GM18499 (cell line): ENCODE measurements around the gene ARMC9.
"Not testable (repeated sequence)": the region's sequence is repeated elsewhere in the genome, so short reads cannot be mapped to it uniquely, and the experiment has no call there.

Experiments used
- ATAC-seq: cut with Tn5 transposase; IDR thresholded peaks from one replicate; pipeline ENCODE4 v1.9.1; 2021; ENCODE audit warnings: moderate number of reproducible peaks; ENCODE audit not compliant: insufficient read depth, unreplicated experiment

ARMC9 gene

GRCh38 chr2:231304259-231304658 is 105.8 kb downstream of the ARMC9 start:
- not testable (repeated sequence) for ATAC-seq

GRCh38 chr2:231305221-231305620 is 106.8 kb downstream of the ARMC9 start:
- no peak for ATAC-seq

GRCh38 chr2:231306791-231307393 is 108.5 kb downstream of the ARMC9 start:
- no peak for ATAC-seq

GRCh38 chr2:231308219-231308618 is 109.8 kb downstream of the ARMC9 start:
- ATAC-seq, result no peak

- no peak for ATAC-seq
Observed at GRCh38 chr2:231308631-231309428, 110.4 kb downstream of the ARMC9 start.

GRCh38 chr2:231312066-231312465 is 113.6 kb downstream of the ARMC9 start:
- no peak for ATAC-seq

GRCh38 chr2:231315896-231316295 is 117.5 kb downstream of the ARMC9 start:
- ATAC-seq, result no peak

- ATAC-seq, result no peak
Observed at GRCh38 chr2:231317579-231317978, 119.1 kb downstream of the ARMC9 start.

- ATAC-seq, result no peak
Observed at GRCh38 chr2:231318436-231318835, 120.0 kb downstream of the ARMC9 start.

GRCh38 chr2:231318954-231319353 is 120.5 kb downstream of the ARMC9 start:
- no peak for ATAC-seq

GRCh38 chr2:231319867-231320266 is 121.4 kb downstream of the ARMC9 start:
- no peak for ATAC-seq

GRCh38 chr2:231321021-231321420 is 122.6 kb downstream of the ARMC9 start:
- no peak for ATAC-seq

- ATAC-seq, result no peak
Observed at GRCh38 chr2:231321556-231322334, 123.3 kb downstream of the ARMC9 start.

GRCh38 chr2:231323316-231323715 is 124.9 kb downstream of the ARMC9 start:
- ATAC-seq, result no peak

GRCh38 chr2:231325826-231326225 is 127.4 kb downstream of the ARMC9 start:
- ATAC-seq, result no peak

GRCh38 chr2:231326404-231326803 is 128.0 kb downstream of the ARMC9 start:
- no peak for ATAC-seq

GRCh38 chr2:231330311-231330710 is 131.9 kb downstream of the ARMC9 start:
- no peak for ATAC-seq

- no peak for ATAC-seq
Observed at GRCh38 chr2:231331533-231331932, 133.1 kb downstream of the ARMC9 start.

GRCh38 chr2:231332388-231332787 is 134.0 kb downstream of the ARMC9 start:
- ATAC-seq, result no peak

- ATAC-seq, result no peak
Observed at GRCh38 chr2:231332872-231333500, 134.6 kb downstream of the ARMC9 start.
